Fibroblast of villous mesenchyme (primary cell): ENCODE data around the gene GSPT1. TPM values are rescaled to one million over a fixed set of nuclear protein-coding genes. Genes with fewer than 3 reads are reported as not detected.

Experiments
- DNase-seq: peaks from one replicate; pipeline ENCODE4 v3.0.0-alpha.2; 2010; ENCODE audit warnings: low read depth
- H3K4me3 ChIP-seq: 2 replicates; pipeline ENCODE4 v1.5.1; 2011; ENCODE audit warnings: low read depth, mild to moderate bottlenecking, low read length
- CTCF ChIP-seq: IDR thresholded peaks from 2 replicates; pipeline ENCODE4 v1.5.1; 2012; ENCODE audit warnings: low read depth, mild to moderate bottlenecking, low read length; ENCODE audit not compliant: insufficient read depth
- total RNA-seq: library from RNA; depleted of rRNA; stranded (reverse); fragments of >200 nt; gene quantifications from 2 replicates; pipeline ENCODE4 v1.2.3, GENCODE V29; 2012

Gene GSPT1
- total RNA-seq, 1 donor: 170 TPM

- peak; percentile 73 for DNase-seq
- peak; percentile 7 for TF ChIP-seq CTCF
- H3K4me3 ChIP-seq: no peak overlapping the region
These were observed 44.6 kb downstream of the GSPT1 start for GRCh38 chr16:11871193-11871592.

- DNase-seq: no peak
- no peak for TF ChIP-seq CTCF
- H3K4me3 ChIP-seq: no peak overlapping the region
These were observed 45.4 kb downstream of the GSPT1 start for GRCh38 chr16:11870399-11870798.

- TF ChIP-seq CTCF: no peak
- no peak overlapping the region for H3K4me3 ChIP-seq
- no peak for DNase-seq
These were observed 46.2 kb downstream of the GSPT1 start for GRCh38 chr16:11869353-11870228.

DNA sequence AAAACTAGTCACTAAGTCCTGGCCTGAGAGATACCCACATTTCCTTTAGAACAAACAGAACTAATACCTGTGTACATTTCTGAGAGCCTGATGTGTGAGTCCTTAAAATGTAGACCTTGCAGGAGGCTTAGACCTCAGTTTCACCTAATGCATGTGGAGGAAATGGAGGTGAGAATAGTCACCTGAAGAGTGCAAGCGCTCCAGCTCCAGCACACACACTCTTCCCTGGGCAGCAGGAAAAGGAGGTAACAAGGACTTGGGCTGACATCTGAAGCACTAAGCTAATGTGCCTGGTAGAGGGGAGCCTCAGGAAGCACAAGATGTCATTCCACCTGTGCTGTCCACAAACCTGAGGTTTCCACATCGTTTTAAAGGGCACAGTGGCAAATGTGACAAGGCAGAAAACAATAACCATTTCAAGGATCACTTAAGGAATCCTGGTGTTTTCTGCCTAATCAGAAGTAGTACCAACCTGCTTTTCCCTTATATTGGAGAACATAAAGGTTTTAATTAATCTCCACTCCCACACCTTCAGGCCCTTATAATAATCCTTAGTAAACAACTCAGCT, 47.3 kb downstream of the GSPT1 start:
- DNase-seq: no peak
- TF ChIP-seq CTCF: no peak
- H3K4me3 ChIP-seq: no peak overlapping the region

GRCh38 chr16:11862489-11862888, 53.3 kb downstream of the GSPT1 start:
- no peak overlapping the region for H3K4me3 ChIP-seq
- DNase-seq: no peak
- no peak for TF ChIP-seq CTCF

GRCh38 chr16:11857161-11857560, 58.6 kb downstream of the GSPT1 start:
- no peak for TF ChIP-seq CTCF
- no peak overlapping the region for H3K4me3 ChIP-seq
- peak; percentile 62 for DNase-seq
